Keratinocyte (primary cell): ENCODE data around the gene RPGRIP1. TPM values are rescaled to one million over a fixed set of nuclear protein-coding genes. Genes with fewer than 3 reads are reported as not detected.

ENCODE experiments used
- DNase-seq: peaks from one replicate; pipeline ENCODE4 v3.0.0-alpha.2; 2011; ENCODE audit warnings: low read depth, missing footprints, low spot score
- FAIRE-seq: peaks from 2 replicates; lab custom pipeline; 2011; peaks lifted over from hg19 to GRCh38; lab: Jason Lieb, UNC
- H2AFZ ChIP-seq: 2 replicates; pipeline ENCODE4 v1.6.0; 2012; ENCODE audit warnings: low read length, control low read depth, inconsistent platforms; ENCODE audit not compliant: control insufficient read depth
- H3K27ac ChIP-seq: 2 replicates; pipeline ENCODE4 v1.5.1; 2011; ENCODE audit warnings: low read length; ENCODE audit not compliant: control insufficient read depth, insufficient read depth
- H3K27me3 ChIP-seq: 3 replicates; pipeline ENCODE4 v1.6.0; 2011; ENCODE audit warnings: low read length; ENCODE audit not compliant: control insufficient read depth, insufficient read depth; ENCODE audit errors: extremely low read depth
- H3K36me3 ChIP-seq, 2 experiments: 2 replicates in 1 of 2; 3 replicates in 1 of 2; pipeline ENCODE4 v1.5.1; 2011; ENCODE audit warnings: low read length in 2 of 2, mild to moderate bottlenecking in 1 of 2; ENCODE audit not compliant: control insufficient read depth in 2 of 2, insufficient read depth in 2 of 2; ENCODE audit errors: extremely low read depth in 1 of 2
- H3K4me1 ChIP-seq: 3 replicates; pipeline ENCODE4 v1.5.1; 2011; ENCODE audit warnings: low read length; ENCODE audit not compliant: control insufficient read depth, insufficient read depth; ENCODE audit errors: extremely low read depth
- H3K4me2 ChIP-seq: 3 replicates; pipeline ENCODE4 v1.6.0; 2011; ENCODE audit warnings: low read depth, low read length; ENCODE audit not compliant: control insufficient read depth, insufficient read depth; ENCODE audit errors: extremely low read depth
- H3K4me3 ChIP-seq, 3 experiments: fragments of 200-600 bp in 1 of 3; sonication (generic) in 1 of 3; 2 replicates in 2 of 3; 3 replicates in 1 of 3; pipeline ENCODE4 v1.5.1; 2011 to 2016; ENCODE audit warnings: low read length in 3 of 3, mild to moderate bottlenecking in 3 of 3, control low read depth in 2 of 3, inconsistent platforms in 1 of 3, low read depth in 1 of 3, mixed read lengths in 1 of 3, mixed run types in 1 of 3, moderate library complexity in 1 of 3; ENCODE audit not compliant: control insufficient read depth in 2 of 3, insufficient read depth in 2 of 3; ENCODE audit errors: extremely low read depth in 1 of 3
- H3K79me2 ChIP-seq: 2 replicates; pipeline ENCODE4 v1.6.0; 2012; ENCODE audit warnings: low read length; ENCODE audit not compliant: control insufficient read depth, insufficient read depth
- H3K9ac ChIP-seq: 3 replicates; pipeline ENCODE4 v1.6.0; 2011; ENCODE audit warnings: low read length; ENCODE audit not compliant: control insufficient read depth, insufficient read depth; ENCODE audit errors: extremely low read depth
- H3K9me1 ChIP-seq: 3 replicates; pipeline ENCODE4 v1.6.0; 2011; ENCODE audit warnings: low read length; ENCODE audit not compliant: control insufficient read depth, insufficient read depth; ENCODE audit errors: extremely low read depth
- H3K9me3 ChIP-seq: 2 replicates; pipeline ENCODE4 v1.5.1; 2012; ENCODE audit warnings: low read depth, low read length; ENCODE audit not compliant: control insufficient read depth
- H4K20me1 ChIP-seq: 3 replicates; pipeline ENCODE4 v1.6.0; 2011; ENCODE audit warnings: low read length; ENCODE audit not compliant: control insufficient read depth, insufficient read depth; ENCODE audit errors: extremely low read depth
- EZH2 ChIP-seq: IDR thresholded peaks from one replicate; pipeline ENCODE4 v1.6.1; 2012; ENCODE audit warnings: inconsistent platforms, mild to moderate bottlenecking, low read length, moderate library complexity
- dilution Hi-C: fragments of 300-500 bp; cut with MboI; formaldehyde crosslinking; loops from one replicate; pipeline ENCODE4 v1.7.0; 2020; ENCODE audit warnings: low sequenced_read_pairs; ENCODE audit not compliant: extremely low pct_ligation_motif_present
- polyA minus RNA-seq, 3 experiments: library from RNA; depleted of rRNA, polyadenylated mRNA; stranded (reverse); fragments of >200 nt; gene quantifications; 1 replicate in 1 of 3; 2 replicates in 1 of 3; 3 replicates in 1 of 3; pipeline ENCODE4 v1.2.3, GENCODE V29; 2011
- polyA plus RNA-seq, 5 experiments: library from polyadenylated mRNA; depleted of rRNA in 3 of 5; stranded (reverse) in 3 of 5; stranded (forward) in 1 of 5; unstranded in 1 of 5; fragments of >200 nt; gene quantifications; 1 replicate in 1 of 5; 2 replicates in 3 of 5; 3 replicates in 1 of 5; pipeline versions ENCODE4 v1.2.1 to v1.2.3, GENCODE V29; 2011 to 2012; ENCODE audit warnings: missing spikeins in 2 of 5, low read depth in 1 of 5, low replicate concordance in 1 of 5
- TF ChIP-seq, protein P1 (sequence below), 3 experiments: IDR thresholded peaks in 1 of 3; conservative IDR thresholded peaks in 1 of 3; optimal IDR thresholded peaks in 1 of 3; 2 replicates in 2 of 3; 3 replicates in 1 of 3; pipeline versions ENCODE3 to v1.5.1; 2011; ENCODE audit warnings: low read length in 3 of 3, mild to moderate bottlenecking in 3 of 3, moderate library complexity in 2 of 3, control low read depth in 1 of 3, inconsistent platforms in 1 of 3; ENCODE audit not compliant: insufficient read depth in 2 of 3; ENCODE audit errors: extremely low read depth in 1 of 3

RPGRIP1 gene
- polyA plus RNA-seq, result 0.07 TPM in 1 of 3 replicates, not detected in the others
- polyA plus RNA-seq (2011; ENCODE audit: low read depth), result not detected
- polyA plus RNA-seq (2011; cell fraction: cytosol; rRNA removed), result 0.02 and 0.03 TPM in 2 replicates
- 0.05 TPM in 1 of 2 replicates, not detected in the other for polyA plus RNA-seq (2011; cell fraction: nucleus; rRNA removed)
- not detected in 2 replicates for polyA plus RNA-seq (2012; ENCODE audit: low replicate concordance)
- 0.23 TPM in 1 of 3 replicates, not detected in the others for polyA minus RNA-seq
- not detected for polyA minus RNA-seq (2011; cell fraction: cytosol; rRNA and poly(A)+ RNA removed)
- polyA minus RNA-seq (2011; cell fraction: nucleus; rRNA and poly(A)+ RNA removed), result not detected in 2 replicates

DNA sequence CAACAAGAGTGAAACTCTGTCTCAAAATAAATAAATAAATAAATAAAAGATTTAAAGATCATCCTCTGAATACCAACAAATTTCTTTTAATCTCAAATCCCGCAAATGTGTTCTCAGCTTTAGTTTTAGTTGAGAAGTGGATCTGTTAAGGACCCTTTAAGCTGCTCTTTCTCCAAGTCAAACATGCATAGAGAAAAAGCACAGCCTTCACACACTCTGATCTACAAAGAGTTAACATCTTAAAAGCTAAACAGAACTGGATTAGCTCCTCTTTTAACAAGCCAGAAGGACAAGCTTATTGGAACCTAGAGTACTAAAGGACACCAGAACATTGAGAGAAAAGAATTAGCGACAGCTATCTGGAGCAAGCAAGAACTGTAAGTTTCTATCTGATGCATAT lies at the start of gene RPGRIP1:
Gene RPGRIP1, plus strand, starts transcription at position 301 of the 400 bp plus-strand sequence. CDS start 7,894 bp downstream, outside the sequence.
- no peaks in the 10 kb centered on the region for H3K79me2 ChIP-seq
- H3K9ac ChIP-seq, result no peak within 1 kb of the TSS
- no peak within 1 kb of the TSS for H2AFZ ChIP-seq
- no peaks in the 10 kb centered on the region for H3K4me1 ChIP-seq
- no peaks in the 10 kb centered on the region for H3K9me3 ChIP-seq
- no peak within 1 kb of the TSS for H3K4me2 ChIP-seq
- no peak within 1 kb of the TSS for H3K27ac ChIP-seq
- no peak within 1 kb of the TSS for H3K4me3 ChIP-seq
- dilution Hi-C loops, result no loop called here
- TF ChIP-seq EZH2, result no peak
- TF ChIP-seq, protein P1, sequence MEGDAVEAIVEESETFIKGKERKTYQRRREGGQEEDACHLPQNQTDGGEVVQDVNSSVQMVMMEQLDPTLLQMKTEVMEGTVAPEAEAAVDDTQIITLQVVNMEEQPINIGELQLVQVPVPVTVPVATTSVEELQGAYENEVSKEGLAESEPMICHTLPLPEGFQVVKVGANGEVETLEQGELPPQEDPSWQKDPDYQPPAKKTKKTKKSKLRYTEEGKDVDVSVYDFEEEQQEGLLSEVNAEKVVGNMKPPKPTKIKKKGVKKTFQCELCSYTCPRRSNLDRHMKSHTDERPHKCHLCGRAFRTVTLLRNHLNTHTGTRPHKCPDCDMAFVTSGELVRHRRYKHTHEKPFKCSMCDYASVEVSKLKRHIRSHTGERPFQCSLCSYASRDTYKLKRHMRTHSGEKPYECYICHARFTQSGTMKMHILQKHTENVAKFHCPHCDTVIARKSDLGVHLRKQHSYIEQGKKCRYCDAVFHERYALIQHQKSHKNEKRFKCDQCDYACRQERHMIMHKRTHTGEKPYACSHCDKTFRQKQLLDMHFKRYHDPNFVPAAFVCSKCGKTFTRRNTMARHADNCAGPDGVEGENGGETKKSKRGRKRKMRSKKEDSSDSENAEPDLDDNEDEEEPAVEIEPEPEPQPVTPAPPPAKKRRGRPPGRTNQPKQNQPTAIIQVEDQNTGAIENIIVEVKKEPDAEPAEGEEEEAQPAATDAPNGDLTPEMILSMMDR (optimal IDR thresholded peaks at IDR 0.05 in 1 of 3, IDR thresholded peaks at IDR 0.05 in 1 of 3, conservative IDR thresholded peaks at IDR 0.05 in 1 of 3; ENCODE audit: extremely low read depth in 1 of 3, insufficient read depth in 2 of 3, low read length in 3 of 3), result no peak
- H4K20me1 ChIP-seq, result no peaks in the 10 kb centered on the region
- FAIRE-seq, result no peak
- DNase-seq, result no peak
- no peaks in the 10 kb centered on the region for H3K9me1 ChIP-seq
- no peaks in the 10 kb centered on the region for H3K36me3 ChIP-seq
- H3K27me3 ChIP-seq, result no peaks in the 10 kb centered on the region

DNA sequence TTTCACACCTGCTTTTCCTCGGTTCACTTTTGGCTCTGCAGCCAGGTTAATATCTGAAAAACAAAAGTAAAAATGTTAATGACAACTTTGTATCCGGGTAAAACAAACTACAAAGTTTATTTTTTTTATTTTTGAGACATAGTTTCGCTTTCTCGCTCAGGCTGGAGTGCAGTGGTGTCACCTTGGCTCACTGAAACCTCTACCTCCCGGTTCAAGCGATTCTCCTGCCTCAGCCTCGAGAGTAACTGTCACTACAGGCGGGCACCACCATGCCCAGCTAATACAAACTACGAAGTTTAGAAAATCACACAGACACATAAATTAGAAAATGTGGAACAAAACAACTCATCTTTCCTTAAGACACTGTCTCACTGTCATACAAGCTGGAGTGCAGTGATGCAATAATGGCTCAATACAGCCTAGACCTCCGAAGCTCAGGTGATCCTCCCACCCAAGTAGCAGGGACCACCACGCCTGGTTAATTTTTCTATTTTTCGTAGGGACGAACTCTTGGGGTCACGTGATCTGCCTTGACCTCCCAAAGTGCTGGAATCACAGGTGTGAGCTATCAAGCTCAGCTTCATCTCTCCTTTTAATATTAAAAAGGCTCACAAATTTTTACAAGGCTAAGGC lies 48.7 kb upstream of the RPGRIP1 start:
- Histone ChIP-seq H3K79me2 (peaks cover 98% of the 10 kb centered on the region), H3K9ac (no peak overlapping the region), H4K20me1 (peaks cover 41% of the 10 kb centered on the region), H3K9me3 (no peaks in the 10 kb centered on the region), H3K4me3 (no peak overlapping the region), H3K27me3 (no peaks in the 10 kb centered on the region), H3K9me1 (no peaks in the 10 kb centered on the region), H3K4me2 (no peak overlapping the region), H3K36me3 (peaks cover 31 to 53% of the 10 kb centered on the region in 2 experiments), H3K27ac (no peak overlapping the region), H2AFZ (no peak overlapping the region), H3K4me1 (no peaks in the 10 kb centered on the region)
- FAIRE-seq, result no peak
- dilution Hi-C loops, result no loop called here
- no peak for DNase-seq
- TF ChIP-seq, protein P1 (optimal IDR thresholded peaks at IDR 0.05 in 1 of 3, IDR thresholded peaks at IDR 0.05 in 1 of 3, conservative IDR thresholded peaks at IDR 0.05 in 1 of 3; ENCODE audit: extremely low read depth in 1 of 3, insufficient read depth in 2 of 3, low read length in 3 of 3), result no peak
- TF ChIP-seq EZH2, result no peak
